OCI-LY7 (cell line): ENCODE results near the gene NDUFS6.

Experiments used
- EZH2phosphoT487 ChIP-seq: fragments of 200-600 bp; sonication (generic); IDR thresholded peaks from 2 replicates; pipeline ENCODE4 v1.6.1; 2018; ENCODE audit warnings: low read depth, borderline replicate concordance, mild to moderate bottlenecking, mixed run types, antibody characterized with exemption, low read length, moderate library complexity, mixed read lengths
- TF ChIP-seq, protein P1 (sequence below): fragments of 200-600 bp; sonication (generic); conservative IDR thresholded peaks from 2 replicates; pipeline ENCODE4 v1.5.1; 2014; ENCODE audit warnings: mild to moderate bottlenecking, antibody characterized with exemption, low read length, moderate library complexity, mixed read lengths

DNA sequence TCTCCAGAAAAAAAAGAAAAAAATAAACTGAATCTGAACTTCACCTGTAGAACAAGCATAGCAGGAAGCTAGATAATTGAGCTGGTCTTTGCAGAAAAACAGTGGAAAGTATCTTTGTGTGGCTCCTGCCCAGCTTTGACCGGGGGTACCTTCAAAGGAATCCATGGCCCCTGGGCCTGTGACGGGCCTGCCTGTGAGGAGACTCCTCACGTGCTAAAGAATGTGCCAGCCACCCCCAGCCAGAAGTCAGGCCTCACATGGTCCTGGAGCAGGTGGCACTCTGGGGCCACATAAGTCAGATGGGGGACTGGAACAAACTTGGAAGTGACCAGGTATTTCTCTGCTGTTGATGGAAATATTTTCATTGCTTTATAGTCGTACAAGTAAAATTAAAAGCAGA is 4.1 kb downstream of the NDUFS6 start:
- TF ChIP-seq, protein P1, sequence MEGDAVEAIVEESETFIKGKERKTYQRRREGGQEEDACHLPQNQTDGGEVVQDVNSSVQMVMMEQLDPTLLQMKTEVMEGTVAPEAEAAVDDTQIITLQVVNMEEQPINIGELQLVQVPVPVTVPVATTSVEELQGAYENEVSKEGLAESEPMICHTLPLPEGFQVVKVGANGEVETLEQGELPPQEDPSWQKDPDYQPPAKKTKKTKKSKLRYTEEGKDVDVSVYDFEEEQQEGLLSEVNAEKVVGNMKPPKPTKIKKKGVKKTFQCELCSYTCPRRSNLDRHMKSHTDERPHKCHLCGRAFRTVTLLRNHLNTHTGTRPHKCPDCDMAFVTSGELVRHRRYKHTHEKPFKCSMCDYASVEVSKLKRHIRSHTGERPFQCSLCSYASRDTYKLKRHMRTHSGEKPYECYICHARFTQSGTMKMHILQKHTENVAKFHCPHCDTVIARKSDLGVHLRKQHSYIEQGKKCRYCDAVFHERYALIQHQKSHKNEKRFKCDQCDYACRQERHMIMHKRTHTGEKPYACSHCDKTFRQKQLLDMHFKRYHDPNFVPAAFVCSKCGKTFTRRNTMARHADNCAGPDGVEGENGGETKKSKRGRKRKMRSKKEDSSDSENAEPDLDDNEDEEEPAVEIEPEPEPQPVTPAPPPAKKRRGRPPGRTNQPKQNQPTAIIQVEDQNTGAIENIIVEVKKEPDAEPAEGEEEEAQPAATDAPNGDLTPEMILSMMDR = no peak
- TF ChIP-seq EZH2phosphoT487 = no peak
